HL-60 (cell line): Measurements from ENCODE around the gene USP40.

ENCODE experiments used
- GABPA ChIP-seq: IDR thresholded peaks from 2 replicates; pipeline ENCODE4 v1.6.1; 2012; ENCODE audit warnings: low read depth
- POLR2AphosphoS5 ChIP-seq: IDR thresholded peaks from 2 replicates; pipeline ENCODE4 v1.6.1; 2012; ENCODE audit warnings: low read depth
- SPI1 ChIP-seq: IDR thresholded peaks from 2 replicates; pipeline ENCODE4 v1.6.1; 2012; ENCODE audit warnings: low read depth, mild to moderate bottlenecking, borderline replicate concordance
- TF ChIP-seq, protein P1 (sequence below): IDR thresholded peaks from one replicate; pipeline ENCODE4 v1.5.1; 2011; ENCODE audit warnings: low read length, control low read depth, inconsistent platforms; ENCODE audit not compliant: insufficient read depth
- TF ChIP-seq, protein P2 (sequence below): IDR thresholded peaks from 2 replicates; pipeline ENCODE4 v1.6.1; 2012; ENCODE audit warnings: low read depth; ENCODE audit not compliant: insufficient replicate concordance

DNA sequence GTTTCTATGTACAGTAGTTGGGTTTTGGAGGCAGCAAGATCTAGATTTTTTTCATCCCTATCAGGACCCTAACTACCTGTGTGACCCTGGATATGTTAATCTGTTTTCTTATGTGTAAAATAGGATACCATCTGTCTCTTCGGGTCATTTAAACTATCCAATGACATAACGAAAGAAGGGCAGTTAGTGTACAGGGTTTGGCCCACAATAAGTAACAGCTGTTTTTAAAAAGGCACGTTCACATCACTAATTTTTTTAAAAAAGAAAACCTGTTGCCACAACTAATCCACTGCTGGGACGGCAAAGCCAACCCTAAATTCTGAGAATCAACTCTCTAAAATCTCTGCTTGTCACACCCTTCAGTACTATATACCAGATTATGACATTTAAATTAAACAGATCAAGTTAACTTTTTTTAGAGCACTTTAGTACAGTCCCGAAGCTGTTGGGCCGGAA, 869 bp downstream of the USP40 start:
- TF ChIP-seq, protein P1, sequence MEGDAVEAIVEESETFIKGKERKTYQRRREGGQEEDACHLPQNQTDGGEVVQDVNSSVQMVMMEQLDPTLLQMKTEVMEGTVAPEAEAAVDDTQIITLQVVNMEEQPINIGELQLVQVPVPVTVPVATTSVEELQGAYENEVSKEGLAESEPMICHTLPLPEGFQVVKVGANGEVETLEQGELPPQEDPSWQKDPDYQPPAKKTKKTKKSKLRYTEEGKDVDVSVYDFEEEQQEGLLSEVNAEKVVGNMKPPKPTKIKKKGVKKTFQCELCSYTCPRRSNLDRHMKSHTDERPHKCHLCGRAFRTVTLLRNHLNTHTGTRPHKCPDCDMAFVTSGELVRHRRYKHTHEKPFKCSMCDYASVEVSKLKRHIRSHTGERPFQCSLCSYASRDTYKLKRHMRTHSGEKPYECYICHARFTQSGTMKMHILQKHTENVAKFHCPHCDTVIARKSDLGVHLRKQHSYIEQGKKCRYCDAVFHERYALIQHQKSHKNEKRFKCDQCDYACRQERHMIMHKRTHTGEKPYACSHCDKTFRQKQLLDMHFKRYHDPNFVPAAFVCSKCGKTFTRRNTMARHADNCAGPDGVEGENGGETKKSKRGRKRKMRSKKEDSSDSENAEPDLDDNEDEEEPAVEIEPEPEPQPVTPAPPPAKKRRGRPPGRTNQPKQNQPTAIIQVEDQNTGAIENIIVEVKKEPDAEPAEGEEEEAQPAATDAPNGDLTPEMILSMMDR, result no peak
- no peak for TF ChIP-seq POLR2AphosphoS5
- TF ChIP-seq, protein P2, sequence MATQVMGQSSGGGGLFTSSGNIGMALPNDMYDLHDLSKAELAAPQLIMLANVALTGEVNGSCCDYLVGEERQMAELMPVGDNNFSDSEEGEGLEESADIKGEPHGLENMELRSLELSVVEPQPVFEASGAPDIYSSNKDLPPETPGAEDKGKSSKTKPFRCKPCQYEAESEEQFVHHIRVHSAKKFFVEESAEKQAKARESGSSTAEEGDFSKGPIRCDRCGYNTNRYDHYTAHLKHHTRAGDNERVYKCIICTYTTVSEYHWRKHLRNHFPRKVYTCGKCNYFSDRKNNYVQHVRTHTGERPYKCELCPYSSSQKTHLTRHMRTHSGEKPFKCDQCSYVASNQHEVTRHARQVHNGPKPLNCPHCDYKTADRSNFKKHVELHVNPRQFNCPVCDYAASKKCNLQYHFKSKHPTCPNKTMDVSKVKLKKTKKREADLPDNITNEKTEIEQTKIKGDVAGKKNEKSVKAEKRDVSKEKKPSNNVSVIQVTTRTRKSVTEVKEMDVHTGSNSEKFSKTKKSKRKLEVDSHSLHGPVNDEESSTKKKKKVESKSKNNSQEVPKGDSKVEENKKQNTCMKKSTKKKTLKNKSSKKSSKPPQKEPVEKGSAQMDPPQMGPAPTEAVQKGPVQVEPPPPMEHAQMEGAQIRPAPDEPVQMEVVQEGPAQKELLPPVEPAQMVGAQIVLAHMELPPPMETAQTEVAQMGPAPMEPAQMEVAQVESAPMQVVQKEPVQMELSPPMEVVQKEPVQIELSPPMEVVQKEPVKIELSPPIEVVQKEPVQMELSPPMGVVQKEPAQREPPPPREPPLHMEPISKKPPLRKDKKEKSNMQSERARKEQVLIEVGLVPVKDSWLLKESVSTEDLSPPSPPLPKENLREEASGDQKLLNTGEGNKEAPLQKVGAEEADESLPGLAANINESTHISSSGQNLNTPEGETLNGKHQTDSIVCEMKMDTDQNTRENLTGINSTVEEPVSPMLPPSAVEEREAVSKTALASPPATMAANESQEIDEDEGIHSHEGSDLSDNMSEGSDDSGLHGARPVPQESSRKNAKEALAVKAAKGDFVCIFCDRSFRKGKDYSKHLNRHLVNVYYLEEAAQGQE, result no peak
- TF ChIP-seq GABPA, result no peak
- no peak for TF ChIP-seq SPI1
